Activated CD4-positive, alpha-beta T cell treated with anti-CD3 and anti-CD28 coated beads for 48 hours (primary cell): ENCODE results near the gene ERC2.

ENCODE experiments used
- DNase-seq: peaks from one replicate; pipeline ENCODE4 v3.0.0-alpha.2; 2020

The ERC2 gene

GRCh38 chr3:55564726-55565125, 903.5 kb downstream of the ERC2 start:
- DNase-seq, result no peak

GRCh38 chr3:55562700-55563099, 905.6 kb downstream of the ERC2 start:
- no peak for DNase-seq

GRCh38 chr3:55559500-55560423, 908.5 kb downstream of the ERC2 start:
- DNase-seq, result no peak

GRCh38 chr3:55558316-55558715, 910.0 kb downstream of the ERC2 start:
- no peak for DNase-seq

GRCh38 chr3:55557549-55557948, 910.7 kb downstream of the ERC2 start:
- DNase-seq, result no peak

GRCh38 chr3:55556619-55557537, 911.4 kb downstream of the ERC2 start:
- DNase-seq, result no peak

GRCh38 chr3:55555873-55556618, 912.2 kb downstream of the ERC2 start:
- no peak for DNase-seq

GRCh38 chr3:55554634-55555425, 913.4 kb downstream of the ERC2 start:
- DNase-seq, result no peak

GRCh38 chr3:55551644-55552043, 916.6 kb downstream of the ERC2 start:
- DNase-seq, result no peak

GRCh38 chr3:55549177-55549576, 919.1 kb downstream of the ERC2 start:
- DNase-seq, result no peak

GRCh38 chr3:55546866-55547669, 921.2 kb downstream of the ERC2 start:
- DNase-seq, result no peak

- DNase-seq, result no peak
Observed at GRCh38 chr3:55545995-55546394, 922.3 kb downstream of the ERC2 start.

GRCh38 chr3:55544219-55544618, 924.0 kb downstream of the ERC2 start:
- no peak for DNase-seq

GRCh38 chr3:55543181-55543614, 925.1 kb downstream of the ERC2 start:
- DNase-seq, result no peak

GRCh38 chr3:55541456-55541855, 926.8 kb downstream of the ERC2 start:
- DNase-seq, result no peak

GRCh38 chr3:55541016-55541415, 927.3 kb downstream of the ERC2 start:
- DNase-seq, result no peak

- DNase-seq, result no peak
Observed at GRCh38 chr3:55540579-55540978, 927.7 kb downstream of the ERC2 start.

GRCh38 chr3:55538158-55538557, 930.1 kb downstream of the ERC2 start:
- DNase-seq, result no peak

- DNase-seq, result no peak
Observed at GRCh38 chr3:55537563-55537962, 930.7 kb downstream of the ERC2 start.

- no peak for DNase-seq
Observed at GRCh38 chr3:55537129-55537528, 931.1 kb downstream of the ERC2 start.

GRCh38 chr3:55534876-55535275, 933.4 kb downstream of the ERC2 start:
- DNase-seq, result no peak
